ENCODE data around the gene SFMBT2. TPM values are rescaled to one million over a fixed set of nuclear protein-coding genes. Genes with fewer than 3 reads are reported as not detected.

Gene SFMBT2
- total RNA-seq, 1 experiment from 2014 or later: 1.3 TPM

DNA sequence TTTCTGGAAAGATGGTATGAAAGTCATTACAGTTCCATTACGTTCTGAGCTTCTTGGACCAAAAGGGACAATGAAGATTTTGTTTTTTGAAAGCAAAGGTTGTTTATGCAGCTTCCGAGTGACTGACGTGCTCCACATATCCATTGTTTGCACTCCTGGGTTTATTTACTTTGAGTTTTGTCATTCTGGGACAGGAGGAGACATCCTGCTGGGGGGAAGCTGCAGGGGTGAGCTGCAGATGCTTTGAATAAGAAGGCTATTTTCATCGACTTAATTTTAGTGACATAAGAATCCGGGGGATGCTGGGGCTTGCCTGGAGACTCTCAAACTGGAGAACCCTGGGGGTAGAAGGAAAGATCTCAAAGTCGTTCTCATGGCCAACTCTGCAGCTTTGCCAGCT, 12.7 kb upstream of the SFMBT2 start:
- Histone ChIP-seq H3K27me3 (ENCODE audit: control insufficient read depth, insufficient read depth, low read length) (no peaks in the 10 kb centered on the region; the same call in 1 of the 2 replicates), H3K36me3 (ENCODE audit: control insufficient read depth, insufficient read depth, low read length) (no peaks in the 10 kb centered on the region), H3K4me3 (ENCODE audit: low read depth in 2 of 2, low read length in 2 of 2) (no peak overlapping the region), H3K27ac (ENCODE audit: low read length) (no peak overlapping the region), H3K4me1 (ENCODE audit: control insufficient read depth, insufficient read depth, low read length) (no peaks in the 10 kb centered on the region), H3K9me3 (ENCODE audit: control insufficient read depth, insufficient read depth, low read depth, low read length) (no peaks in the 10 kb centered on the region)
- POLR2A ChIA-PET: no interaction called here
- intact Hi-C loops (cut with micrococcal nuclease; ENCODE audit: unreplicated experiment): no loop called here
- in situ Hi-C loops (cut with HindIII; ENCODE audit: low pct_unique_long_range_greater_than_20kb, low sequenced_read_pairs): no loop called here
- DNase-seq (ENCODE audit: low read depth, low spot score): no peak
- no TSS peak for BruUV-seq (replicated peaks)
- CTCF ChIA-PET: no interaction called here
- no peak for TF ChIP-seq TCF7L2 (IDR thresholded peaks at IDR 0.05; ENCODE audit: low read depth, low read length)
- TF ChIP-seq POLR2AphosphoS5 (IDR thresholded peaks at IDR 0.05; ENCODE audit: low read depth, low read length): no peak
- TF ChIP-seq SIN3A (IDR thresholded peaks at IDR 0.05; ENCODE audit: borderline replicate concordance, insufficient read depth, low read depth, low read length): no peak
- TF ChIP-seq REST (IDR thresholded peaks at IDR 0.05; ENCODE audit: insufficient read depth in 1 of 2, low read depth in 2 of 2, low read length in 1 of 2): no peak
- ATAC-seq: no peak

DNA sequence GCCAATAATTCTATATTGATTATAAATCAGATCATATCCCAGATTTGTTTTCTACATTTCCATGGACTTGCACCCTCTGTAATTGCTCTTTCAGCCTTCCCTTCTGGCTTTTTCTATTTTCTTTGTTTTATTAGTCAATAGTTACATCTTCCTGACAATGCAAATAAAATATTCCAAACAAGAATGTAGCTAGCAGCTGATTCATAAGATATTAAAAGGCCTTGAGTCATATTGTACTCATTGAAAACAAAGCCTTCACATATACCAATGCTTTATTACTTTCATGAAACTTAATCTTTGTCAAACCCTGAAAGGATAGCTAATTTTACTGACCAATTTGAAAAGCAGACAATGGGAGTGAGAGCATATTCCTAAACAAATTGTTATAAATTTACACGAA, 10.7 kb upstream of the SFMBT2 start:
- no TSS peak for BruUV-seq (replicated peaks)
- ChIA-PET POLR2A (no interaction called here), CTCF (no interaction called here)
- TF ChIP-seq REST (IDR thresholded peaks at IDR 0.05; ENCODE audit: insufficient read depth in 1 of 2, low read depth in 2 of 2, low read length in 1 of 2) (no peak), POLR2AphosphoS5 (IDR thresholded peaks at IDR 0.05; ENCODE audit: low read depth, low read length) (no peak), SIN3A (IDR thresholded peaks at IDR 0.05; ENCODE audit: borderline replicate concordance, insufficient read depth, low read depth, low read length) (no peak), TCF7L2 (IDR thresholded peaks at IDR 0.05; ENCODE audit: low read depth, low read length) (no peak), CTCF (IDR thresholded peaks at IDR 0.05) (no peak)
- intact Hi-C loops (cut with micrococcal nuclease; ENCODE audit: unreplicated experiment) (no loop called here), in situ Hi-C loops (cut with HindIII; ENCODE audit: low pct_unique_long_range_greater_than_20kb, low sequenced_read_pairs) (no loop called here)
- no peaks in the 10 kb centered on the region for H3K36me3 ChIP-seq (ENCODE audit: control insufficient read depth, insufficient read depth, low read length)
- DNase-seq (ENCODE audit: low read depth, low spot score): no peak
- H3K9me3 ChIP-seq (ENCODE audit: control insufficient read depth, insufficient read depth, low read depth, low read length): no peaks in the 10 kb centered on the region
- ATAC-seq: no peak
- H3K27ac ChIP-seq (ENCODE audit: low read length): no peak overlapping the region
- no peaks in the 10 kb centered on the region for H3K4me1 ChIP-seq (ENCODE audit: control insufficient read depth, insufficient read depth, low read length)
- no peak overlapping the region for H3K4me3 ChIP-seq (ENCODE audit: low read depth in 2 of 2, low read length in 2 of 2)
- H3K27me3 ChIP-seq (ENCODE audit: control insufficient read depth, insufficient read depth, low read length): no peaks in the 10 kb centered on the region; the same call in 1 of the 2 replicates

All from Panc1 (cell line).